K562 (cell line): ENCODE measurements around the gene FGL2. TPM values are rescaled to one million over a fixed set of nuclear protein-coding genes. Genes with fewer than 3 reads are reported as not detected.
A peak's percentile ranks its signal among the peaks of the same experiment; 100 is the strongest.

Source experiments
- ATAC-seq: fragments of 200-7000 bp; cut with Tn5 transposase; 3 replicates; pipeline ENCODE4 v1.9.1; 2020; ENCODE audit warnings: moderate library complexity
- BruUV-seq: library from RNA; stranded (reverse); fragments of 400-500 nt; replicated peaks from 2 replicates; lab custom pipeline; 2021; lab: Mats Ljungman, UMichigan
- CTCF ChIA-PET: fragments of 300-600 bp; formaldehyde crosslinking; extraction: SDS; loops from one replicate; lab custom pipeline; 2021; ENCODE audit warnings: low intra/inter-chr PET ratio; lab: Yijun Ruan, JAX
- POLR2A ChIA-PET: fragments of 300-600, 350-650 bp; sonication (Branson Sonifier 250); formaldehyde crosslinking; extraction: SDS; loops from one replicate; lab custom pipeline; 2021; ENCODE audit warnings: antibody characterized with exemption, inconsistent platforms; lab: Yijun Ruan, JAX
- DNase-seq, 4 experiments: peaks; one replicate each; pipeline versions ENCODE4 v3.0.0 to v3.0.0-alpha.2; 2011 to 2018; ENCODE audit warnings: low spot score in 3 of 4, mixed read lengths in 3 of 4; ENCODE audit errors: extremely low read depth in 1 of 4
- FAIRE-seq: peaks from 2 replicates; lab custom pipeline; 2011; peaks lifted over from hg19 to GRCh38; lab: Jason Lieb, UNC
- H2AFZ ChIP-seq: 2 replicates; pipeline ENCODE4 v1.6.0; 2011; ENCODE audit warnings: low read depth, low read length, control low read depth, inconsistent platforms
- H3K27ac ChIP-seq: fragments of 200-600 bp; 3 replicates; pipeline ENCODE4 v1.8.0; 2011; ENCODE audit warnings: low read depth, mild to moderate bottlenecking, control low read depth, inconsistent platforms, low read length, moderate library complexity, mixed read lengths; ENCODE audit errors: extremely low read depth
- H3K27me3 ChIP-seq, 2 experiments: fragments of 300-600 bp in 1 of 2; 2 replicates in 1 of 2; 3 replicates in 1 of 2; pipeline versions ENCODE4 v1.6.0 to v1.8.0; 2011; ENCODE audit warnings: inconsistent platforms in 2 of 2, low read length in 2 of 2, mild to moderate bottlenecking in 1 of 2, mixed read lengths in 1 of 2, moderate library complexity in 1 of 2; ENCODE audit not compliant: control insufficient read depth in 2 of 2, insufficient read depth in 2 of 2
- H3K36me3 ChIP-seq: fragments of 300-600 bp; 3 replicates; pipeline ENCODE4 v1.8.0; 2011; ENCODE audit warnings: mild to moderate bottlenecking, low read length, inconsistent platforms; ENCODE audit not compliant: control insufficient read depth, insufficient read depth
- H3K4me1 ChIP-seq, 2 experiments: fragments of 200-600 bp in 1 of 2; replicated peaks in 1 of 2; 2 replicates in 1 of 2; 3 replicates in 1 of 2; pipeline versions ENCODE4 v1.5.1 to v1.8.0; 2011; ENCODE audit warnings: inconsistent platforms in 2 of 2, low read length in 2 of 2, mild to moderate bottlenecking in 1 of 2, mixed read lengths in 1 of 2, moderate library complexity in 1 of 2; ENCODE audit not compliant: control insufficient read depth in 2 of 2, insufficient read depth in 2 of 2
- H3K4me2 ChIP-seq: 2 replicates; pipeline ENCODE4 v1.6.1; 2011; ENCODE audit warnings: low read length, control low read depth, inconsistent platforms, mixed read lengths; ENCODE audit not compliant: insufficient read depth
- H3K4me3 ChIP-seq: fragments of 200-600 bp; sonication (generic), shearing (Covaris generic); 2 replicates; pipeline ENCODE4 v1.5.1; 2016; ENCODE audit warnings: control low read depth, inconsistent platforms
- H3K79me2 ChIP-seq: fragments of 200-600 bp; 3 replicates; pipeline ENCODE4 v1.8.0; 2011; ENCODE audit warnings: low read length, inconsistent platforms; ENCODE audit not compliant: control insufficient read depth, insufficient read depth
- H3K9ac ChIP-seq, 2 experiments: 2 replicates each; pipeline versions ENCODE4 v1.6.0 to v1.6.1; 2011; ENCODE audit warnings: low read depth in 2 of 2, low read length in 2 of 2, control low read depth in 1 of 2, inconsistent platforms in 1 of 2, mild to moderate bottlenecking in 1 of 2, mixed read lengths in 1 of 2; ENCODE audit not compliant: insufficient read depth in 1 of 2
- H3K9me1 ChIP-seq: one replicate; pipeline ENCODE4 v1.6.0; 2011; ENCODE audit warnings: inconsistent platforms, mild to moderate bottlenecking, low read length, moderate library complexity; ENCODE audit not compliant: control insufficient read depth, insufficient read depth
- H3K9me3 ChIP-seq: replicated peaks from 2 replicates; pipeline ENCODE4 v1.5.1; 2011; ENCODE audit warnings: low read depth, low read length, inconsistent platforms; ENCODE audit not compliant: control insufficient read depth, insufficient read depth
- H4K20me1 ChIP-seq: replicated peaks from 2 replicates; pipeline ENCODE4 v1.6.1; 2011; ENCODE audit warnings: low read length, inconsistent platforms, mixed read lengths; ENCODE audit not compliant: control insufficient read depth, insufficient read depth
- CBX1 ChIP-seq: sonication (generic); IDR thresholded peaks from 2 replicates; pipeline ENCODE4 v1.6.1; 2016; ENCODE audit warnings: antibody characterized with exemption, low read depth, mild to moderate bottlenecking
- CBX3 ChIP-seq, 2 experiments: IDR thresholded peaks; 1 replicate in 1 of 2; 2 replicates in 1 of 2; pipeline ENCODE4 v1.6.1; 2012; ENCODE audit warnings: inconsistent platforms in 2 of 2, low read length in 2 of 2, borderline replicate concordance in 1 of 2, control low read depth in 1 of 2
- CBX5 ChIP-seq: IDR thresholded peaks from 2 replicates; pipeline ENCODE4 v1.6.1; 2014; ENCODE audit warnings: low read depth, borderline replicate concordance
- EHMT2 ChIP-seq: fragments of 450-650 bp; IDR thresholded peaks from 2 replicates; pipeline ENCODE4 v1.6.1; 2018; ENCODE audit warnings: antibody characterized with exemption
- SMAD3 ChIP-seq: fragments of 450-650 bp; formaldehyde crosslinking; conservative IDR thresholded peaks from 2 replicates; pipeline ENCODE4 v1.4.0; 2020; ENCODE audit warnings: mild to moderate bottlenecking
- STAT5A ChIP-seq: IDR thresholded peaks from 2 replicates; pipeline ENCODE4 v1.6.1; 2012; ENCODE audit warnings: low read length, inconsistent platforms, borderline replicate concordance
- TSC22D4 ChIP-seq: fragments of 450-650 bp; IDR thresholded peaks from 2 replicates; pipeline ENCODE4 v1.6.1; 2016; ENCODE audit warnings: missing genetic modification characterization, missing biosample characterization, control low read depth
- ZBTB26 ChIP-seq: fragments of 450-650 bp; formaldehyde crosslinking; IDR thresholded peaks from 2 replicates; pipeline ENCODE4 v1.4.0; 2022; ENCODE audit warnings: missing genetic modification characterization
- ZFP1 ChIP-seq: fragments of 450-650 bp; formaldehyde crosslinking; IDR thresholded peaks from 2 replicates; pipeline ENCODE4 v1.4.0; 2020; ENCODE audit warnings: mild to moderate bottlenecking, mixed read lengths
- ZFP36 ChIP-seq: fragments of 150-350 bp; IDR thresholded peaks from 2 replicates; pipeline ENCODE4 v1.6.1; 2018; ENCODE audit warnings: low read length, low read depth; ENCODE audit not compliant: partially characterized antibody
- ZNF3 ChIP-seq: fragments of 250-450 bp; sonication (Bioruptor Pico); IDR thresholded peaks from 2 replicates; pipeline ENCODE4 v1.5.0; 2021; ENCODE audit warnings: mild to moderate bottlenecking, moderate library complexity
- ZNF512 ChIP-seq: IDR thresholded peaks from 2 replicates; pipeline ENCODE4 v1.6.1; 2016; ENCODE audit warnings: missing genetic modification characterization, missing compliant biosample characterization
- WGBS: fragments of 100-300 bp; shearing (Covaris generic); methylation state at CpG from one replicate; pipeline ENCODE4 v1.1.6; 2016; ENCODE audit warnings: low coverage, mixed read lengths; ENCODE audit not compliant: insufficient coverage; ENCODE audit errors: missing lambda C conversion rate; 5-methylcytosine and 5-hydroxymethylcytosine counted together
- in situ Hi-C: fragments of 300-500 bp; cut with MboI; formaldehyde crosslinking; loops from 4 replicates; pipeline ENCODE4 v1.15.0; 2018; ENCODE audit warnings: inconsistent platforms, mixed read lengths
- intact Hi-C: fragments of 100-400 bp; cut with micrococcal nuclease; formaldehyde crosslinking; loops from 2 replicates; pipeline ENCODE4 v1.14.2; 2022
- polyA plus RNA-seq, 8 experiments: library from polyadenylated mRNA; depleted of rRNA in 4 of 8; stranded (reverse) in 5 of 8; unstranded in 3 of 8; fragments of >200 nt; fragmentation: Nextera tagmentation in 2 of 8; fragmentation: Illumina TruSeq in 1 of 8; extraction: Ambion mirVana in 2 of 8; extraction: Trizol in 1 of 8; gene quantifications; 2 replicates each; pipeline versions ENCODE4 v1.2.1 to v1.2.3, GENCODE V29; 2011 to 2014; ENCODE audit warnings: inconsistent platforms in 1 of 8, missing spikeins in 1 of 8
- total RNA-seq, 7 experiments: library from RNA; depleted of rRNA in 6 of 7; stranded (reverse); fragments of >200 nt in 6 of 7; fragmentation: Illumina TruSeq in 2 of 7; extraction: Trizol in 2 of 7; gene quantifications; 2 replicates each; pipeline versions ENCODE4 v1.2.1 to v1.2.3, GENCODE V29; 2011 to 2021; ENCODE audit warnings: low replicate concordance in 1 of 7

Gene FGL2
- total and polyA plus RNA-seq, 9 of the 15 experiments (the other 6 are each of a cell fraction or from before 2014, with no cell fraction given), result 0.11 TPM; not detected in 8

- TF ChIP-seq CBX1 (peak; percentile 46; the same call in 1 of the 2 replicates), CBX5 (peak; percentile 87; the same call in 1 of the 2 replicates), ZNF3 (CRISPR knock-in tag) (no peak), SMAD3 (CRISPR knock-in tag) (no peak), ZBTB26 (no peak), TSC22D4 (tag) (no peak), CBX3 (IDR thresholded peaks at IDR 0.05; ENCODE audit: borderline replicate concordance in 1 of 2, low read length in 2 of 2) (peak in 1 of 2 experiments; percentile 82; a peak in 2 of 3 replicates), ZFP36 (peak; percentile 28), EHMT2 (no peak), ZNF512 (no peak), ZFP1 (no peak), STAT5A (no peak)
- TF ChIP-seq, all 486 proteins: peak for 4
- H3K4me1 ChIP-seq, result no peaks in the 10 kb centered on the region
- H3K9ac ChIP-seq, result no peak overlapping the region
- no peak overlapping the region for H2AFZ ChIP-seq
- H3K9me1 ChIP-seq, result no peaks in the 10 kb centered on the region
- ChIA-PET CTCF (no interaction called here), POLR2A (no interaction called here)
- no peaks in the 10 kb centered on the region for H3K79me2 ChIP-seq
- in situ Hi-C loops, result no loop called here
- DNase-seq, result peak in 1 of 4 experiments; percentile 6
- FAIRE-seq, result no peak
- no peaks in the 10 kb centered on the region for H3K27me3 ChIP-seq
- ATAC-seq, result no peak
- no peaks in the 10 kb centered on the region for H4K20me1 ChIP-seq
- H3K36me3 ChIP-seq, result no peaks in the 10 kb centered on the region
- no peaks in the 10 kb centered on the region for H3K9me3 ChIP-seq
- intact Hi-C loops, result no loop called here
- no TSS peak for BruUV-seq
- H3K27ac ChIP-seq, result no peak overlapping the region
- no peak overlapping the region for H3K4me2 ChIP-seq
- no peak overlapping the region for H3K4me3 ChIP-seq
- WGBS, result 0% methylated on average over 6 of the region's 6 CpGs
Observed at GRCh38 chr7:77209479-77210139, 10.0 kb upstream of the FGL2 start.
